HG02642 (cell line): ENCODE data around the gene CCNK.

Experiments used
- ATAC-seq: cut with Tn5 transposase; IDR thresholded peaks from one replicate; pipeline ENCODE4 v1.9.1; 2021; ENCODE audit warnings: mild to moderate bottlenecking; ENCODE audit not compliant: unreplicated experiment, poor library complexity

Gene CCNK

DNA sequence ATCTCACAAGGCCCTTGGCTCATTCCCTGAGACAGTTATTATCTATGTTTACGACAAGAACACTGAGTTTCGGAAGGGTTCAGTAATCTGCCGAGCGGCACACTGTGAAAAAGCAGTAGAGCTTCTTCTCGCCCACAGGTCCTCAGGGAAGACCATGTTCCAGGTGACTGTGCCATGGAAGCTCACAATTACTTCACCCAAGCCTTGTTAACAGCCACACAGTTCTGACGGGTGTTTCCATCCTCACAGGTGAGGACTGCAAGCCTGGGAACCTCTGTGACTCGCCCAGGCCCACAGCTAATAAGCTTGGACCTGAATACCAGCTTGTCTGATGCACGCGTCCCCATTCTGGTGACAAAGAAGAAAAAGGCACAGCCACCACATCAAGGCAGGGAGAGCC is 15.9 kb upstream of the CCNK start:
- no peak for ATAC-seq

DNA sequence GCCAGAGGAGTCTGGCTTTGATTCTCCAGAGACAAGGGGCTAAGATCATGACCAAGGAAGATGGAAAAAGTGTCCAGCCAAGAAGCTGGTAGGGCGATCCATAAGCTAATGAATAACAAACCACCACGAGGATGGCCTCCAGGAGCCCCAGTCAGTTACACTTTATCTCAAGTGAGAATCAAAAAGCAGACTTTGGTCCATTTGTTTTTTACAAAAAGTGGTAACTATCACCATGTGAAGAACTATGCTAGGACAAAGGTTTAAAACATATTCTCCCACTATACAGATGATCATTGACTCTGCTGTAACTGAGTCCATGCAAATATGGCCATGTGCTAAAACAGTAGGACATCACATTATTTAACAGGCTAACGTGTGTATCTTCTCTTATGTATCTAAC is 14.5 kb upstream of the CCNK start:
- no peak for ATAC-seq

DNA sequence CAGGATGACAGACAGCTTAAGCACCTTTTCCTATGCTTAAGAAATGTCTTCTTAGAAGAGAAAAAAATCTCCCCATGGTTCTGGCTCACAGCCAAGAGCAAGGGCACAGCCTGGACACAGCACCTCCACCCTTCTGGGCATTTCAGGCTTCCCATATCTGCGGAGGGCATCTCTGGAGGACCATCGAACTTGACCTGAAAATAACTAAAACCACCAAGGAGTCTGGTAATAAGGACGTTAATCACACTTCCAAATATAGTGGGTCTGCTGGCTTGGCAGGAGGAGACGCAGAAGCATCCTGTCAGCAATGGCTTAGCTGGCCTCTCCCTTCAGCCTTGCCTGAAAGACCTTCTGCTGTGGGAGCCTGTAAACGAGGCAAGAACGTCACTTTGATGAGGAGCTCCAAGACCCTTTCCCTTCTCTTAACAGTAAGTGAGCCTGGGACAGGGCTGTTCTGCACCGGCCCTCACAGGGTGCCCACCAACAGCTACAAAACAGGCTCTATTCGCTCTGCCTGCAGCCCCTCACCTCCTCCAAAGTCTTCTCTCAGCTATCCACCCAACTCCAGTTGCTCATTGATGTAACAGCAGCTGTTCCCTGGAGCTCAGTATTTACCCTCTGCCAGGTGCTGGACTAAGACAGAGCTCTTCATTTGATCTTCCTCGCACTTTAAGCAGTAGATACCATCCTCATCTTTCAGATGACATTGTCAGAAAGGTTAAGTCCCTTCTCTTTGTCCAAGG is 13.7 kb upstream of the CCNK start:
- ATAC-seq, result no peak

DNA sequence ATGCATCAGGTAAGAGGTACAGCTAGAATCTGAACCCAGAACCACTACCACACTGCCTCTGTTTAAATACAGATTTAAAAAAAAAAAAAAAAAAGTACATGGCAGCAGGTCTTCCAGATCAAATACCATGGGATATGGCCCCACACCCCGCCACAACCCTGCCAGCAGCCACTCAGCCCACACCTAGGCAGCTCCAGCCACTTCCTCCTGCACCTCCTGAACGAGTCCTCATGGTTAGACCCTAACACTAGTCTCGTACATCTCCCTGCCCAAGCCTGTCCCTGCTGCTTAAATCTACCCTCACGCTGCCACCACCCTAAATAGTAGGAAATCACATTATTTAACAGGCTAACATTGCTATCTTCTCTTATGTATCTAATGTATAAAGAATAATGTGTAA is 13.1 kb upstream of the CCNK start:
- no peak for ATAC-seq

DNA sequence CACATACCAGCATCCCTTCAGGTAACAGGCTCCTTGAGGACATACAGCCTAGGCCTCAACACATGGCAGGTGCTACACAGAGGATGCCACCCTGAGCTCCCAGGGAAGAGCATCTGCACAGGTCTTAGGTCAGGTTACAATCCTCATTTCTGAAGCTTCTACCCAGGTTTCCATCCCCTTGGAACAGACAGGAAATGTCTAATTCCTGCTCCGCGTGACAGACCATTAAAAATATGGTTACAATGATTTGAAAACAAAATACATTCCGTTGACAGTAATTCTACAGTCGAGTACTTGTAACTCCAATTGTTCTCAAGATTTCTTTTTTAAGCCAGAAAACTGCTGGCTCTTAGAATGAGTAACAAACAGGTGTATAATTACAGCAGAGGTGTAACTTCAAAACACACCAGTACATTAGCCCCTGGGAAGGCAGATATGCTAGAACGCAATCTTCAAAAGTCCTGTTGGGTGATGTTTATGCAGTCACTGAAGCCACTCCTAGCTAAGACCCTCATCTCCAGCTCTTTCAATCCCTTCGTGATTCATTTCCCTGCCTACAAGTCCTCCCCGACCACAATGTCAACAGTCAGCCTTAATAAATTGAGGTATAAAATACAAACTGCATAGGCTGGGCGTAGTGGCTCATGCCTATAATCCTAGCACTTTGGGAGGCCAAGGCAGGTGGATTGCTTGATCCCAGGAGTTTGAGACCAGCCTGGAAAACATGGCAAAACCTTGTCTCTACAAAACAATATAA is 12.2 kb upstream of the CCNK start:
- ATAC-seq, result no peak

DNA sequence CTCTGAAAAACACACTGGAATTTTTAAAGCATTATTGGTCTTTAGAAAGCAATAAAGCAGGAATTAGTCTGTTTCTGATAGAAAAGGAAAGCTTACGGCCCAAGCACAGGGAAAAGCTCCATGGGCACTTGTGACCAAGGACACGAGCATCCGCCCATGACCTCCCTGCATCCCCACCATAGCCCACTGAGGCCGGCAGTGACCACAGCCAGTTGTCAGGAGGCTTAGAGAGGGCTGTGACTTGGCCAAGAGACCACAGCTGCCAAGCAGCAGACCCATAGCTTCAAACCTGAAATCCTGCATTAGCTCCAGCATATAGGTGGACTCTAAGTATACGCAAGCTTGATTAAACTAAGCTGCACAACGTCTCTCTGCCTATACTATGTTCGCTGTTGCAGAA is 9.5 kb upstream of the CCNK start:
- no peak for ATAC-seq

DNA sequence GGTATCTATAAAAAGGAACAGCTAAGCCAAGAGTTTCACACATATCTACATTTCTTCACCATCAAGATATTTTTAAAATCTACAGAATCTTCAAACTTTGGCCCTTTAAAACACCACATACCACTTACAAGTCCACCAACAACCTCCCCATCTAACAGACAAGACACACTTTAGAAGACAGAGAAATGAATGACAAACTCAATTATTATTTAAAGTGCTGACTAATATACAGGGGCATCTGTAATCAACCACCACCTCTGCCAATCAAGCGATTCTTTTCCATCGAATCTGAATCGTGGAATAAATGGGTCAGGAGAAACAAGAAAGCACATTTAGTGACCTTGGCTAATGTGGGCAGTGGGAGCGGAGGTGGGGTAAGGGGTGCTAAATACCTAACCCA is 8.3 kb upstream of the CCNK start:
- ATAC-seq, result no peak

DNA sequence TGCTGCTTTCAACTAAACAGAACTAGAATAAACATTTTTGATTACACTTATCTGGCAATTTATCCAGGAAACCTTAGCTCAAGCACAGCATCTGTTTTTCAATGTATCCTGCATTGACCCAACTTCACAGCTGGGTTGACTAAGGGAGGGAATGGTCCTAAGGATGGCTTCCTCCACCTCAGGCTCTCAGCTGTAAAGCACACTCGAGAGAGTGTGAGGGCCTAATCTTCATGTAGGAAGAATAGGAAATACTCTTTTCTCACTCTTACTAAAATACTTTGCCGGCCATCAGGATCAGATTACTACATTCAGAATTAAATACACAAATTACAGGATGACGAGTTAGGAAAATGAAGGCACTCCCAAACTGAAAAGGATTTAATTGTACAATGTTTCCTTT is 7.8 kb upstream of the CCNK start:
- ATAC-seq, result no peak

DNA sequence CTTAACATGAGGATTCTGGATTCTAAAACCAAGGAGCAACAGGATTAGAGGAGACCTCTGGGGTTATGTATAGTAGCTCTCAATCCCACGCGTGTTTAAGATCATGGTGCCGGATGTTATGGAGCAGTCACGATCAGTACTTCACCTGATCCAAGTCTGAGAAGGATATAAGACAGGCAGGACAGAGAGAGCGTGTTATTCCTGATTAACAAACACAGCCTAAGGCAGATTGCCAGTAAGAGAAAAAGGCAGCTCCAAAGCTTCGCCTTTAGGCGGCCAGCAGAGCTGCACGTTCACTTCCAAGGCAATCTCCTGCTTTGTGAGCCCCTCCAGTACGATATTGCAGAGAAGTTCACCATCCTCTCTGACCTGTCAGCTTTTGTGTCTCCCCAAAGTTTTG is 6.0 kb upstream of the CCNK start:
- ATAC-seq, result no peak

DNA sequence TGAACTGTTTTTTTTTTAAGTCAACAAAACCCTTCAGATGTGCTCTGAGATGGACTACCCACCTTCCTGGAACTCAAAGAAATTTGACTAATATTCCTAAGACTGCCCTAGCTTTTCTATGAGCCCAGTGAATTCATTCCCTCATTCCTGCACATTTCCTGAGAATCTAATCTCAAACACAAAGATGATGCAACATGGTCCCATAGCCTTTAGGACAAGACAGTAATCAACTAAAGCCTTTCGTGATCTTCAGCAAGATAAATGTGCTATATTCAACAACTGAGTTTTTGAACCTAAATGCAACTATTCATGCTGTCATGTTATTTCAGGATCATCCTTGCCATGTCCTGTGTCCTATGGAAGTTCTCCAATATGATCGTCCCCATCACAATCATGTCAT is 5.5 kb upstream of the CCNK start:
- no peak for ATAC-seq

DNA sequence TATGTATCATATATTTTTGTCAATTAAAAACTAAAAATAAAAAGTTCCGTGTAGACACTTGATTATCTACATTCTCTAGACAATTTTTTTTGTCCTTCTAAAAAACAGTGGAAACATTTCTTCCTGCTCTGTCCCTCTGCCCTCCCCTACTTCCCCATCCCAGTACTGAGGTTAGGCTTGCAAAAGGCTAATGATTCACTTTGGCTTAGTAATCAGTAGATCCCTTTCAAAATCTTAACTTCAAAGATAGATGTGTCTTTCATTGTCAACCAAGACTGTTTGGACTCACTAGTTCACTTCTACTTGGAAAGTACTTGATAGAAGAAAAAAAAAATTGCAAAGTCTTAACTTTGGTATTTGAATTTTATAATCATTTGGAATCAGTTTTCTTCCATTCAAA is 4.3 kb upstream of the CCNK start:
- ATAC-seq, result no peak

DNA sequence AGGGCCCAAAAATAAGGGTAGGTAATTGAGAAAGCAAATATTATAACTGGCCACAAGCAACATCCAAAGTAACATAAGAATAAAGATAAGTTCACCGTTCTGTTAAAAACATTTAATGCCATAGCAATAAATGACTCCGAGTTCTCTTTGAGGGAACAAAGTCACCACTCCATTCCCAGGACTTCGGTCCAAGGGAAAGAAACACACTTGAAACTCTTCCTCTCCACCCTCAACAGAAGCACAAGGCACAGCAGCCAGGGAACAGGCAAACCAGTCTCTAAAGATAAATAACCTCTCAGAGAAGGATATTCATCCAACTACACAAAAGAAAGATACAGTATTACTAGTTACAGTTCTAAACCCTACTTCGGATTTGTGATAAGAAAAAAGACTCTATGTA is 3.1 kb upstream of the CCNK start:
- ATAC-seq, result no peak

DNA sequence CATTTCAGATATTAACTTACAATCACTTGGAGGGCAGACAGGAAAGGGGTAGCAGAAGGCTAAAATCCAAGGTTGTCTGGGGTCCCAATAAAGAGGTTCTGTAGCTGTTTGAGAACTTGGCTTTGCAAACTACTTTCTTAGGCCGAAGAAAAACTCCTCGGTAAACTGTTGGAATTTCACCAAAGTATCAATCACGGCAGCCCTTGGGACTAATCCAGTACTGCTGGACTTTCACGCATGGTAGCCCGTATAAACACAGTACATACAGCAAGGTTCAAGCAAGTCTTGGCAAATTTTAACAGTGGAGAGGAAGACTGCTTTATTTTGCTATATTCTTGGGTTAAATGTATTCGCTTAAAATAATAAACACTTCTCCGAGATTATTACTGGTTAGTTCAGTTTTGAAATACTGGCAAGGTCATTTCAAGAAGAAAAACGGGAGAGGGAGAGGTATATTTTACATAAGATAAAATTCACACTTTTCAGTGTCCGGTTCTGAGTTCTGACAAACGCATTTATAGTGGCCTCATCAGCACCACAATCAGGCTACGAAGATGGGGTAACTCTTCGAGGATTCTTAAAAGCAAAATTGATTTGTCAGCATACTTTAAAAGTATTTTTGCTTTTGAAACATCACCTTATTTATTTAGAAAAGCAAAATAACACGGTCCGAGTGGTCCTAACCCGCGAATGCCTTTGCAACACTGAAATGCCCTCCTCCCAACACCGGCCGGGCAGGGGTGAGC is 1.9 kb upstream of the CCNK start:
- ATAC-seq, result no peak

DNA sequence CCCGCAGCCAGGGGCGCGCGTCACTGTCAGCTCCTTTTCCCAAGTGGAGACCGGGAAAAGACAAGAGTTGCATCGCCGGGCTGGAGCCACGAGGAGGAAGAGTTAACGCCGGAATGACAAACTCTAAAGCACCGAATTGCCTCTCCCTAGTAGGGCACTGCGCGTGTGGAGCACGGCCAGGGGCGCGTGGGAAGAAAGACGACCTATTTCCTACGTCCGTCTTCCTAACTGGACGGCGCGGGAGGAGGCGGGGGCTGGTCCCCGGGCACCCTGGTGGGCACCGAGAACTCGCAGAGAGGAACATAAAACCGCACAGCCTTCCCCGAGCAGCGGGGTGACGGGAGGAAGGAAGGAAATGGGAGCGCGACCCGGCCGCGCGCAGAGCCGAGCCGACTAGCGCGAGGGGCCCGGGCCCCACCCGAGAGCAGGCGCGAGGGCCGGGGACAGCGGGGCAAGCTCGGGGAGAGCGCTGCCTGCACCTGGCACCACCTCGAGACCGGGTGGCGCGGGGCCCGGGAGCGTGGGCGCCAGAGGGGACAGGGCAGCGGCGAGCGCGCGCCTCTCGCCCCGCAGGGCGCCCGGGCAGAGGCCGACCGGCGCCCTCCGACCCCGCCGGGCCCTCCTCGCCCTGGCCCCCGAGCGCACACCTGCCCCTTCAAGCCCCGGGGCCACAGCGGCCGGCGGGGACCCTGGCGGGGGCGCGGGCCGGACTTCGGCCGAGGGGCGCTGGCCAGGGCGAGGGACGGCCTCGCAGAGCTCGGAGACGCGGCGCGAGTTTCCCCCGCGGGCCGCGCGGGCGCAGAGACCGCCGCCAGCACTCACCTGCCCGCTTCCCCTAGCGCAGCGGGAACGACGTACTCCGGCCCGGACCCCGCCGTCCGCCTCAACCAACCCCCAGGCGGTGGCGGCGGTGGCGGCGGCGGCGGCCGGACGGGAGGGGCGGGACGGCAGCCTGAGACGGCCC is 1.0 kb upstream of the CCNK start, which contains the start of gene SETD3:
Gene SETD3 (minus strand): TSS at position 954 of the 964 bp plus-strand sequence. CDS start 15,054 bp downstream, outside the sequence.
- peak; percentile 5 for ATAC-seq

DNA sequence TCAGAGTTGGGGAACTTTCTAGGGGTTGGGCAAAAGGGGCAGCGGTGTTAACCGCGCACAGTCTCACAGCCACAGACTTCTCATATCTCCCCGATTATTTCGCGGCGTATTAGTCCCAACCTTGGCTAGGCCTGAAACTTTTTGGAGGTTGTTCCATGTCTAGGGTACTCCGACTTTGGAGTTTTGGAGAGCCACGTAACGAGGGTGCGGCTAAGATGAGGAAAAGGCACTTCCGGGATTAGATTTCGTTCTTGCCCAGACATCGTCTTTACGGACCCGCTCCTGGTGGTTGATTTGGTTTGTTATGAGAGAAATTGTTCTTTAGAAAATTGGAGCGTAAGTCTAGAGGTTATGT is 513 bp downstream of the CCNK start:
- no peak for ATAC-seq

DNA sequence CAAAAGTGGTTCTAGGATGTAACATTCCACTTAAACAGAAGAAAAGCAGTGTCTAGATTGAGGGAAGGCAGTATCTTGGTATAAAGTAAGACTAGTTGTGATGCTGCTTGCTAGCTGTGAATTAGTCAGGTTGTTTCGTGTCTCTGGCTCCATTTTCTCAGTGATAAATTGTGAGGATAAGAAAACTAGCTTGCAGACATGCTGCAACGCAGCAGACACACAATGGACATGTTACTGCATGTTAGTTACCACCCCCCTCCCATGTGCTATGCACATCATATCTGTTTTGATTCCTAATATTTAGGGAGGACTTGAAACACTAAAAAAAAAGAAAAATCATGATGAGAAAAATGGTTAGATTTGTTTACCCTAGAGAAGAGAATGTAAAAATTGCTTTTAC is 2.9 kb downstream of the CCNK start:
- no peak for ATAC-seq

DNA sequence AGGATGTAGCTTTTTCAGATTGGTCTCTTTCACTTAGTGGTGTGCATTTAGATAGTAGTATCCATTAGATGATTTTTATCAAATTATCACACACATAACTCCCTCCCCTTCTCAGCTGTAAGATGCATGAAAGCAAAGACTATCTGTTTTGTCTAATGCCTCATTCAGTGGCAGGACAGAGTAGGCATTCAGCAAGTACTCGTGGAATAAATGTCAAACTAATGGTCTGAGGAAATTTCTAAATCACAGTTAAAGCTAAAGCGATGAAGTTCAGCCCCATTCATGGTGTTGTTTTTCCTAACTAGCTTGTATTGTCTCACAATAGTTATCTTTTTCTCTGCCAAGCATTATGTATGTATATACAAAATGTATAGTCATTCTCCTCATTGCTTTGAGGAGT is 16.1 kb downstream of the CCNK start:
- ATAC-seq, result no peak

DNA sequence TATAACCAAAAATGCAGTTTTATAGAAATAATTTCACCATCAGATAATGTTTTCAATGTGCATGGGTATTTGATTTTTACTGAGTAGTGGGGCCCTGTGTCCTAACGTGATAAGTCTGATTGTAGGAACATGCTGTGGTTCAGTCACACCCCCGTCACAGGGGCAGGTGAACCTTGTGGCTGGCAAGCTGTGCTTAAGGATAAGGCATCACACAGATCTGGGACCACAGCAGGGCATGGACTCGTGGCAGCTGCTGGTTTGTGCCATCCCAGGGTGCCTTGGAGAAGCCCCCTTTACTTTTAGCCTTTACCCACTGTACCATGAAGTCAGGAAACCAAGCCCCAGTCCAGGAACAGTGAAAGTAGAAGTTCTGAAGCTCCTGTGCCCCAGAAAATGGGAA is 16.7 kb downstream of the CCNK start:
- ATAC-seq, result no peak

DNA sequence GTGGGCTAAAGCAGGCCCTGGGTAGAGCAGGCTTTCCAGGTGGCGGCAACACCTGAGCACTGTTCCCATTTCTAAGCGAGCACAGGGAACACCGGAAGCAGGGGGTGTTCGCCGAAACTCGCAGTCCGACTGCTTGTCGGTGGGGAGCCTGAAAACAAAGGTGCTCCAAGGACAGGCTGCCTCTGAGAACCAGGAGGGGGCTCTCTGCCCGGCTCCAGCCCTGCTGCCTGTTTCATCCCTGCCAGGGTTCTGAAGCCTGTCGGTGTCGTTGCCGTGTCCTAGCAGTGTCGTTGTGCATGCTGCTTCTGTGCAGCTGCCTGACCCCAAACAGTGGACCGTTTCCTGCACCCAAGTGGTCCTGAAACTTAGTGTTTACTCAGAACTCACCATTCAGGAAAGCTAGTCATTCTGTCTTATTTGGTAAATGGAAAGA is 21.8 kb downstream of the CCNK start:
- no peak for ATAC-seq

DNA sequence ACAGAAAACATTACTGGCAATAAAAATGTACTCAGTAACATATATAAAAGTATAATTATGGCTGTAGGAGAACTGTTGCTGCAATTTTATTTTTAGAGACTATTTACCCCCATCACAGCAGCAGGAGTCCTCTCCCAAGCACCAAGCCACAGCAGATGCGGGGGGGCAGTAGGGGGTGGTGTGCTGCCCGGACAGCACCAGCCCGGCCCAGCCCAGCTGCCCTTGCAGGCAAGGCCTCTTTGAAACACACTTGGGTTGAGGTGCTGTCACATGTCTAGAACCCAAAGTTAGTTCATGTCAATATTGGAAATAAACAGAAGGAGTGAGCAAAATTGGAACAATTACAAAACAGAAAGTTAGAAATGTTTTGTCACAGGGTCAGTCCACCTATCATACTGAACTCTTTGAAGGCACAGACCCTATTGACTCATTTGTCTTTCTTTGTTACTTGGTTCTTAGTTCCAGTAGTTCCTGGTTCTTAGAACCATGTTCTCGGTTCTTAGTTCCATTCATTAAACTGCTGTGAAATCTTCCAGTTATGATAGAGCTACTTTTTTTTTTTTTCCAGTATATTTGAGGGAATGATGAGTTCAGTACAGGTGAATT is 22.7 kb downstream of the CCNK start:
- ATAC-seq, result no peak
